GM18499 (cell line): ENCODE measurements around the gene MR1.
"Not testable (repeated sequence)": the region's sequence is repeated elsewhere in the genome, so short reads cannot be mapped to it uniquely, and the experiment has no call there.

Source experiments
- ATAC-seq: cut with Tn5 transposase; IDR thresholded peaks from one replicate; pipeline ENCODE4 v1.9.1; 2021; ENCODE audit warnings: moderate number of reproducible peaks; ENCODE audit not compliant: insufficient read depth, unreplicated experiment

Gene MR1

DNA sequence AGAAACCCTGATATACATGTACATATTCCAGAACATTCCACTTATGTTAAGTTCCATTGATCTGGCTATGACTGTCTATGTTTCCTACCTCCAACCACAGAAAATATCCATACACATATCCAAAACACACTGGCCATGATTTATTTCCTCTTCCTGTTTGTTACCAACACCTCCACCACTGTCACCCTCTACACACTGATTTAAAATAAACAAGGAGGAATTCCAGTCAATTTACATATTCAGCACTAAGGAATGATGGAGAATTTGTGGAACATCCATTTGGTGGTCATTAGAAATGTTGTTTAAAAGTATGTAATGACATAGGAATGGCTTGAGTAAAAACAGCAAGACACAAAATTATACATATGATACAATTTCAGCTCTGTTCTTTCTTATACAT, 5.6 kb upstream of the MR1 start:
- ATAC-seq, result no peak

DNA sequence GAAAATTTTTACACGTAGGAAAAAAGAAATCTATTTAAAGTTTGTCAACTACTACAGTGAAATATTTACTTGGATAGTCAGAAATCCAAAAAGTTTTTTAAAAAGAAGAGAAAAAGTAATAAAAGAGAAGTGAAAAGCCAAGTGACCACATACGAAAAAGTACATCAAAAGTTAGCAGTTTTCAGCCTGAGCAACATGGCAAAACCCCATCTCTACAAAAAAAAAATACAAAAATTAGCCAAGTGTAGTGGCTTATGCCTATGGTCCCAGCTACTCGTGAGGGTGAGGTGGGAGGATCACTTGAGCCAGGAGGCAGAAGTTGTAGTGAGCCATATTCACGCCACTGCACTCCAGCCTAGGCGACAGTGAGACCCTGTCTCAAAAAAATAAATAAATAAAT, 5.2 kb upstream of the MR1 start:
- ATAC-seq, result no peak

DNA sequence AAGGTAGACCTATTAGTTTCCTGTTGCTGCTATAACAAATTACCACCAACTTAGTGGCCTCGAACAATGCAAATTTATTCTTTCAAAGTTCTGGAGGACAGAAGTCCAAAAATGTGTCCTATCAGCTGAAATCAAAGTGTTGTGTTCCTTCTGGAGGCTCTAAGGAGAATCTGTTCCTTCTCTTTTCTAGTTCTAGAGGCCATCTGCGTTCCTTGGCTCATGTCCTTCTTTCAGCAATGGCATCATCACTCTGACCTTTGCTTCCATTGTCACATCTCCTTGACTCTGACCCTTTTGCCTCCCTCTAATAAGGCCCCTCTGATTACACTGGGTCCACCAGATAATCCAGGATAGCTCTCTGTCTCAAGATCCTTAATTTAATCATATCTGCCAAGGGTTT, 1.2 kb upstream of the MR1 start:
- ATAC-seq, result no peak

DNA sequence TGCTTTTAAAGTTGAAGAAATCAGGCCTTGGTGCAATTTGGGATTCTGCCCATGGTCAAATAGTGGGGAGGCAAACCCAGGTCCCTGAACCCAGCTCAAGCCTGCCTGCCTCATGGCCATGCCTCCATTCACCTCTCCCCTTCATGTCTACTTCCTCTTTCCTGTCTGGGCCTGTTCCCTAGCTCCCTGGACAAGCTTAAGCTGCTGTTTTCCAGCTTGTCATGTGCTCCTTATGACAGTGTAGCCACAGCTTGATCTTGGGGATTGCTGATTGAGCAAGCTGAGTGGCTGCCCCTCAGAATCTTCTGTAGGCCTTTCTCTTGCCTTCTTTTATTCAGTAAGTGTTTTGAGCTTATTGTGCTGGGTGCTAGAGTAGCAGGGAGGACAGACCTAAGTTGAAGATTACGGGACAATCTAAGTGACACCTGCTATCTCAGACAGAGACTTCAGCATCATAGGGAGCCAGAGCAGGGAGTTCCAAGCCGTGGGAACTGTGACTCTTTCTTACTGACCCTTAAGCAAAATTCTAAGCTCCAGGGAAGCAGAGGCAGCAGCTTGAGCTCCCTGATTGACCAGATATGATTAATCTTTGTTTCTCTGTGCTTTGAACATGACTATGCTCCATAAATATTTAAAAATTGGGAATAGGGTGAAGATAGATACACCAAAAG, 520 bp upstream of the MR1 start:
- peak; percentile 3 for ATAC-seq

DNA sequence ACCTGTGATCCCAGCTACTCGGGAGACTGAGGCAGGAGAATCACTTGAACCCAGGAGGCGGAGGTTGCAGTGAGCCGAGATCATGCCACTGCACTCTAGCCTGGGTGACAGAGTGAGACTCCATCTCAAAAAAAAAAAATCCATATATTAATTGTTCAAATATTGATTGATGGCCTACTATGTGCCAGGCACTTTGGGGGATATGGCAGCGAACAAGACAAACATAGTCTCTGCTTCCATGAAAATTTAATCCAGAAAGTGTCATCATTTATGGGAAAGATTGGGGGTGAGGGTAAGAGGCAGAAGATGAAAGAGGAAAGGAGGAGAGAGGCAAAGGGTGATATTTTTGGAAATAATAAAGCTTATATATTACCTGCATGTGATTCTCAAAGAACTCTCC, 1.4 kb downstream of the MR1 start:
- ATAC-seq, result not testable (repeated sequence)

DNA sequence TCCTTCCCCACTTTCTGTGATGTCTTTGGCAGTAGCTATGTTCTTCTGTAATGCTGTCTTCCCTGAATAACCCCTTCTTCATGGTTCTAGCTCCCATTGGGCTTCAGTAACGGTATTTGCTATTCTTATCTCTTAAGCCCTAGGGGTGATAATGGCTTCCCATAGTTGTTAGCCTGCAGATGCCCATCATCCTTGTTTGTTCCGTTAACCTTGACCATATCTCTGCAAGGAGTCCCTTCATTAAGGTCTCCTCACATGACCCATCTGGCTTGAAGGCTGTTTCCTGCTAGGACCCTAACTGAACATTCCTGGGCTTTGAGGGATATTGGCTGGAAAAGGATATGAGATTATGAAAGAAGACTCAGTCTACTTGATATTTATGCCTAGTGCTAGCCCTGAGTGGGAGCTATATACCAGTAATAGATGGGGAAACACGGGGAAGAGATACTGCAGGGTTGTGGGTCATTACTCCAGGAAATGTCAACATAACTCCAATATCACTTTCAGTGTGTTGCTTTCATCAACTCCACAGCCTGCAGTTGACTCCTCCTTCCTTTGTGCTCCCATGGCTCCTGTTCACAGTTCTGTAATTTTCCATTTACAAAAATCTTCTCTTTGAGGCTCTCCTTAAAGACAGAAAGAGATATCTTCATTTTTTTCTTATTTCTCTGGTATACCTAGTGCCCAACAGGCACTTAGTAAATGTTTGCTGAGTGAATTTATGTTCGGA, 2.5 kb downstream of the MR1 start:
- ATAC-seq, result no peak

DNA sequence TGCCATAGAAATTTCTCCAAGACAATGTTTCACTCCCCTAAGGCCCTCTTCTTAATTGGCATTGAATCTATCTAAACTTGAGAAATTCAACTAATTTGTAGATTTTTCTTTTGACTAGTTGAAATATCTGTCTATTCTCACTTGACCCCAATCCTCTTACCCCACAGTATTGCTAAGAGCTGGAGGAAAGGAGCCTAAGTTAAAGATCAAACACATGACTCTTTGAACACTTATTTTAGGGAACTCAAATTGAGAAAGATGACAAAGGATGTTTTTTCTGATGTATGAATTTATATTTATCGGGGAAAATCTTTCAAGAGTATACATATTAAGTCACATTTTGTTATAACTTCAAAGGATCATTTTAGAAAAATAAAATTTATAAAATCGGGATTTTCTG, 3.6 kb downstream of the MR1 start:
- no peak for ATAC-seq

DNA sequence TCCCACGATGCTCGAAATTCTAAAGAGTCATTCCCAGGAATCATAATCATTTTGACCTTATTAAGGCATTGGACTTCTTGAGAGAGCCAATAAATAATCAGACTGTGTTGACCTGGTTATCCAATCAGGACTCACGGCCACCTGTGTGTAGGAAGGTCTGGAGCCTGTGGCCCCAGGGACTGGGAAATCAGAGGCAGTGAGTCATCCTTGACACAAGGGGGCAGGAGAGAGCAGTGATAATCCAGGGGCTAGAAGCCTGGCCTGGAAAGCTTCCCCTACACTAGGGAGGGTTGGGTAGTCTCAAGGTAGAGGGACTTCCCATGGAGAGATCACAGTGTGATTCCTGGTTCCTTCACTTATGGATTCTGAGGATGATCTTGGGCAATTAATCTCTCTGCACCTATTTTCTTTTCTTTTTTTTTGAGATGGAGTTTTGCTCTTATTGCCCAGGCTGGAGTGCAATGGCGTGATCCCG, 4.7 kb downstream of the MR1 start:
- ATAC-seq, result no peak

DNA sequence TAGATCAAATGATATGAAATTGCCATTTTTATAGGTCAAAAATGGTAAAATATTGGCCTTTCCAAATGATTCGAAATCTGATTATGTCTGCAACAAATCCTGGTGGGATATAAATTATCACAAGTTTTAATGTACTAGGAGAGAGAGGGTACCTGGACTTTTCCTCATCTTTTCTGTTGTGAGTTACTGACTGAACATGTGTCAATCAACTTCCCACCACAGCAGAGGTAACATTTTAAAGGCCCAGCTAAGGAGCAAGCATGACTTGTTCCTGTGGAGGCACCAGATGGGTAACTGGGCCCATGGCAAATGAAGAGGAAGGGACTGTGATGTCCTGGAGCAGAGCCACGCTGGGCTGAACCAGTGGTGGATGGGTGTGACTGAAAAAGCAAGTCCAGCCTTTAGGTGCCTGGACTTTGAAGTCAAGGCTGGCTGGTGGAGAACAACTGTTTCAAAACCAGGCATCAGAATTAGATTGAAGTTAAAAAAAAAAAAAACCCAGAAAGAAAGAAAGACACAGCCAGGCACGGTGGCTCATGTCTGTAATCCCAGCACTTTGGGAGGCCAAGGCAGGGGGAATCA, 6.6 kb downstream of the MR1 start:
- ATAC-seq, result no peak

DNA sequence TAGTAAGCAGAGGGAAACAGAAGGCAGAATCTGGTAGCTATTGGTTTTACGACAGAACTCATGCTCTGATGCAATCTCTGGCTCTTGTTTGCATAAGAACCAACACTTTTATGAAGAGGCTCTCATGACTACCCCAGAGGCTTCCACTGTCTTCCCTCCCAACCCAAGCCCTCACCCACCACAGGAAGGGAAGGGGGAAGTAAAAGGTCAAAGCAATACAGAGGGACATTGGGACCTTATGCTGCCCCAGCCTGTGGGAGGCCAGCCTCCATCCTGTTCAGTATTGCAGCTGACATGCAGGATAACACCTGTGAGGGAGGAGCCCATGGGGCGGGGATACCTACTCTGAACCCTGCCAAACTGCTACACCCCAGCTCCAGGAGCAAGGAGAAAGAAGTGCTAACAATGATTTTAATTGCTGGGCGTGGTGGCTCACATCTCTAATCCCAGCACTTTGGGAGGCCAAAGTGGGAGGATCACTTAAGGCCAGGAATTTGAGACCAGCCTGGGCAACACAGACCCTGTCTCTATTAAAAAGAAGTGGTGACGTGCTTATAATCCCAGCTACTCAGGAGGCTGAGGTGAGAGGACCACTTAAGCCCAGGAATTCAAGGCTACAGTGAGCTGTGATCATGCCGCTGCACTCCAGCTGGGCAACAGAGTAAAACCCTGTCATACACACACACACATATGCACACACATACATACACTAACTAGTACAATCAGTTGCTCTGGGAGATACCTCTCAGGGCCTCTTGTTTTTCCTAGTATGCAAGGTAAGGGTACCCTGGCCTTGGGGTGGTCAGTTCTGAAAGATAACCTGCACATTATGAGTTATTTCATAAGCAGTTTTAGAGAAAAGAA, 9.5 kb downstream of the MR1 start:
- no peak for ATAC-seq

DNA sequence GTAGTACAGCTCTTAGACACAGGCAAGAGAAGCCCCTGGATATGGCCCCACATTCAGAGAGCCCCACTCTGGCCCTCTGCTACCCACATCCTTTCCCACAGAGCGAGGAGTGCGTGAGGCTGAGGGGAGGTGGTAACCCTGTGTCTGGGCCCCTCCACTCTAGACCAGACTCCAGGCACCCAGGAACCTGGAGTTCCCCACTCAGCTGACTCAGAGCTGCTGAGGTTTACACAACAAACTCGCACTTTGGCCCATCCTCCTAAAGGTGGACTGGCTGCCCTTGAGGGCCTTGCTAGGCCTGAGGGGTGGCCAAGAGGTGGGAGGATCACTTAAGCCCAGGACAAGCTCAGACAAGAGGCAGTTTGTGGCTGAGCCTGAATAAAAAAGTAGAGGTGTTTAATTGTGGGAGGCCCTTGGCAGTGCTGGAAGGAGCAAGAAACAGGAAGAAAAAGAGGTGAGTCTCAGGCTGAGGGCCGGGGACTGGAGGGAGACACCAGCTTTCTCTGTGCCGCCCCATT, 10.7 kb downstream of the MR1 start:
- ATAC-seq, result peak; percentile 51

DNA sequence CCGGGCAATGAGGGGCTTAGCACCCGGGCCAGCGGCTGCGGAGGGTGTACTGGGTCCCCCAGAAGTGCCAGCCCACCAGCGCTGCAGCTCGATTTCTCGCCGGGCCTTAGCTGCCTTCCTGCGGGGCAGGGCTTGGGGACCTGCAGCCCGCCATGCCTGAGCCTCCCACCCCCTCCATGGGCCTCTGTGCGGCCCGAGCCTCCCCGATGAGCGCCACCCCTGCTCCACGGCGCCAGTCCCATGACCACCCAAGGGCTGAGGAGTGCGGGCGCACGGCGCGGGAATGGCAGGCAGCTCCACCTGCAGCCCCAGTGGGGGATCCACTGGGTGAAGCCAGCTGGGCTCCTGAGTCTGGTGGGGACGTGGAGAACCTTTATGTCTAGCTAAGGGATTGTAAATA, 12.2 kb downstream of the MR1 start:
- ATAC-seq, result not testable (repeated sequence)

DNA sequence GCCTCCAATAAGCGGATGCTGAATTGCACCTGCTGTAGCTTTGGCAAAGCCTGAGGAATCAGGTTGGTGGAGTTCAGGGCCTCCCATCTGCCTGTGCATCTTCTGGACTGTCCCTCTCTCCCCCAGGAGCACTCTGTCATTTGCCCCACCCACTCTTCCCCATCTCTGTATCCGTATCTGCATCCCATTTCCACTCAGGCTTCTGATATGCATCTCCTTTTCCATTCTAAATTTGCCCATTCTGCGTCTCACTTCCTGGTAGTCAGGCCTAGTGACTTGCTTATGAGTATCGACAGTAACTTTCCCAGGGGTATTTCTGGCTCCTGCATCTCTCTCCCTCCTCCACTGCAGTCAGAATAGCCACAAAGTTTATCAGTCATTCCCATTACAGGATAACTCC, 15.6 kb downstream of the MR1 start:
- ATAC-seq, result no peak

DNA sequence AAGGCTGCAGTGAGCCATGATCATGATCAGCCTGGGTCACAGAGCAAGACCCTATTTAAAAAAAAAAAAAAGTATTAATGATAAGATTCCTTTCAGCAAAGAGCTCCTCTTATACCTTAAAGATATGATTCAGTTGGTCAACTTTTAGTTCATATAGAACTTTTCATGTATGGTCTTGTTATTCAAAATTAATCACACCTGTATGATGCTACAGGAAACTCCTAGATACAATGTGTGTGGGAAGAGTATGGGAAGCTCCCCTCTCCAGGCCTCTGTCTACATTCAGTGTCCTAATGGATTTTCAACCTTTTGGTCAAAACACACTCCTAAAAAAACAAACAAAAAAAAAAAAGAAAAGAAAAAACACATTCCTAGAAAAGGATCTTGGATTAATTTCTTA, 17.1 kb downstream of the MR1 start:
- ATAC-seq, result no peak

DNA sequence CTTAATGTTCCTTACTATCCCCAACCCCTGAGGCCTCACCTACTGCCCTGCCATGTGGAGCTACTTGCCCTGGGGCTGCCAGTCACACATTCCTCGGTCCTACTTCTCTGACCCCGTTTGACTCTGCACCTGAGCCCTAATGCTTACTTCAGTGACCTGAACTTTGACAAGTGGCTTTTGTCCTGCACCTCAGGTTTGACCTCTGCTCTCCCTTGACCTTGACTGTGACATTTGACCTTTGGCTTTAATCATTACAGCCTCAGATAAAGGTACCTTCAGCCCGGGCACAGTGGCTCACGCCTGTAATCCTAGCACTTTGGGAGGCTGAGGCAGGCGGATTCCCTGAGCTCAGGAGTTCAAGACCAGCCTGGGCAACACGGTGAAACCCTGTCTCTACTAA, 22.8 kb downstream of the MR1 start:
- ATAC-seq, result no peak

DNA sequence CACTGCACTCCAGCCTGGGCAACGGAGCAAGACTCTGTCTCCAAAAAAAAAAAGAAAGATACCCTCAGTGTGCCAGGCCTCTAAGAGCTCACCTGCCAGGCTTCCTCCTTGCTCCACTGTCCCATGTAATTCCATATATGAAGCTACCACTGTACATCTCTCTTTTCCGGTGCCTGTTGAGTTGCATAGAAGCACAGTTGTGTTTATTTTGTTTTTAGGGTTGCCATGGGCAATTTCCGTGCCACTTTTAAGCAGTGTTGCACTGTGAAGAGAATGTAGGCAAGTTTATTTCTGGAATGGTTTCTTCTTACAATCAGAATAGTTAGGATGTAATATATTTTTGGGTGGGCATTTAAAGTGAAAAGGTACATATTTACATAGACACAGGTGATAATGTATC, 23.3 kb downstream of the MR1 start:
- no peak for ATAC-seq

DNA sequence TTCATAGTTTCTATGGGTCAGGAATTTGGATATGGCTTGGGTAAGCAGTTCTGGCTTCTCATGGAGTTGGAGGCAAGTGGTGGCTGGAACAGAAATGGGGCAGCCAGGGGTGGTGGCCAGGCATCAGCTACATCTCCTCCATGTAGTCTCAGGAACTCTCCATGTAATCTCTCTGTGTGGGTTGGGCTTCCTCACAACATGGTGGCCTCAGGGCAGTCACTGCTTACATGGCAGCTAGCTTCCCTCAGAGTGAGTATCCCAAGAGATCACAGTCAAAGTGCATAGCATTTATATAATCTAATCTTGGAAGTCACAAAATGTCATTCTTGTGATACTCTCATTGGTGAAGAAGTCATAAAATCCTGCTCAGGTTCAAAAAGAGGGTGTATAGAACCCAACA, 25.7 kb downstream of the MR1 start:
- ATAC-seq, result no peak

DNA sequence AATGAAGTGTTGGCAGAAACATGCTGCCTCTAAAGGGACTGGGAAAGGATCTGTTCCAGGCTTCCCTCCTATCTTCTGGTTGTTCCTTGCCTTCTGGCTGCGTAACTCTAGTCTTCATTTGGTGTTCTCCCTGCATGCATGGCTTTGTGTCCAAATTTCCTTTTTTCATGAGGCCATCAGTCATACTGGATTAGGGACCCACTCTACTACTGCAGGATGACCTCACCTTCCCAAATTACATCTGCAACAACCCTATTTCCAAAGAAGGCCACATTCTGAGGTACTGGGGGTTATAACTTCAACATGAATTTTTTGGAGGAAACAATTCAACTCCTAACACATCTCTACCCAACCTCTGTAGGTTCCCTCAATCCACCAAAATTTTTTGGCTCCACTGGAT, 26.3 kb downstream of the MR1 start:
- ATAC-seq, result no peak

DNA sequence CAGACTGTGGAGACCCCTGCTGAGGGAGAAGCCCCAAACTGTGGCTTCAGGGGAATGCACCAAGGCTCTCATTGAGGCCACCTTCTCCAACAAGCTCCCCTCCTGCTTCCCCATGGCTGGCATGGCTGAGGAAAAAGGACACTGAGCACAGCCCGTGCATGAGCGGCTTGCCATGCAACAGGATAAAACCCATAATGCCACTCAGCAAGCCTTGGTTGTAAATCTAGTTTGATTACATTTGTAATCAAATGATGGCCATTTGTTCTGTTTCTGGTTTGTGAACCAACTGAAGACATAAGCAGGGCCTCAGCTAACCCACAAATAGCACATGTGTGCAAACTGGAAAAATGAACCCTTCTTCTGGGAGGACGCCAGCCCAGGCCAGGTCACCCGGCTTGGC, 27.2 kb downstream of the MR1 start:
- not testable (repeated sequence) for ATAC-seq

DNA sequence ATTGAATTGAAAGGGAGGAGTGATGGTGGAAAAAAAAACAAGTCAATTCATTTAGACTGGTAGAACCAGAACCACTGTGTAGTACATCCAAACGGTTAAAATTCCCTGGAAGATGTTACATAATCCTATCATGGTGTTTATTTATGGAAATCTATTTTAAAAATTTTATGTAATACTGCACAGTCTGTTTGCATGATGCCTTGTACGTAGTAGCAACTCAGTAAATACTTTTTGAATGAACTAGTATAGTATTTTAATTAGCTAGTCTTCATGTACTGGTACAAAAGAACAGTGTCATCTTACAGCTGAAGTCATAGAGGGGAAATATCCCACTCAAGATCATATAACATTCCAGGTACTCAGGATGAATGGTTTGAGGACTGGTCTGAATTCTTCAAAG, 27.7 kb downstream of the MR1 start:
- ATAC-seq, result no peak
